ENCODE data around the gene PRKD2.
"Not testable (repeated sequence)": the region's sequence is repeated elsewhere in the genome, so short reads cannot be mapped to it uniquely, and the experiment has no call there.

PRKD2 gene

DNA sequence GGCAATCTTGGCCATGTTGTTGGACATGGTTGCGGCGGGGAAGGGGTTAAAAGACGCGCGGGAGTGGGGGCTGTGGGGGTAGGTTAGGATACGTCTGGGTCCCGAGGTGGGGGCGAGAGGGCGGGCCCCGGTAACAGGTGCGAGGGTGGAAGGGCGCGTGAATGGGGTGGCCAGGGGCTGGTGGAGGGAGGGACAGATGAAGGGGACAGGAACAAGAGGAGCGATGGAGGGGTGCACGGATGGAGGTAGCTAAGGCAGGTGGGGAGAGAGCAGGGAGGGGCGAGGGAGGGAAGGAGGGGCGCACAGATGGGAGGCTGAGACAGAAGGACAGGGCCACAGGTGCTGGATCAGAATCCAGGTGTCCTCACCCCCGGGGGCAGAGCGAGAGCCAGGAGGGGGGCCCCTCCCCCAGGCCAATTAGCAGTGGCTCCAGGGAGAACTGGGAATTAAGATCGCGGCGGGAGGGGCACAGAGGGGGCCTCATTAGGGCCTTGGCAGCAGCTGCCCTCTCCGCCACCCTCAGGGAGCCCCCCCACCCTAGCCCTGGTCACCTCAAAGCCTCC is 82.2 kb downstream of the PRKD2 start:
- Mint-ChIP-seq H3K27ac (no peak overlapping the region), H3K36me3 (ENCODE audit: low read depth) (no peaks in the 10 kb centered on the region), H3K27me3 (ENCODE audit: low read depth) (no peaks in the 10 kb centered on the region), H3K4me3 (peak overlapping the region; percentile 51), H3K4me1 (ENCODE audit: low read depth) (peaks cover 17% of the 10 kb centered on the region), H3K9me3 (no peaks in the 10 kb centered on the region)

DNA sequence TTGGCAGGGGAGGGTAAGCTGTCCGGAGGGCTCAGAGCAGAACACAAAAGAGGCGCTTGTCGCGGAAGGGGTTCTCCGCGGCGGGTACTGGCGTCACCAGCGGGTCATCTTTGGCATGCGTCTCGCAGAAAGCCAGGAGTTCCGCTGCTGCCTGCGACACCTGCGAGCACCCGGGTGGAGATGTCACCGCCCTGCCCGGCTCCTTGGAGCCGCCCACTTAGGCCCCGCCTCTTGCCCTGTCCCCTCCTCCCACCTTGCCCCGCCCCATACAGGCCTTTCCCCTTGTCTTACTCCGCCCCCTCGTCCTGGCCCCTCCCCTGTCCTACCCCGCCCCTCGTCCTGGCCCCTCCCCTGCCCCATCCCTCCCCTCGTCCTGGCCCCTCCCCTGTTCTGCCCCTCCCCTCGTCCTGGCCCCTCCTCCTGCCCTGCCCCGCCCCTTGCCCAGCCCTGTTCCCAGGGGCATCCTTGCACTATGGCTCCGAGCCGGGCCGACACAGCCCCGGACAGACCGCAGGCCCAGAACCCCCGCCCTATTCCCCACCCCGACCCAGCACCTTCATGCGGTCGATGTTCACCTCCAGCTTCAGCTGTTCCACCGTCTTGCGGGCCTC is 82.8 kb downstream of the PRKD2 start:
- H3K4me3 Mint-ChIP-seq, result peak overlapping the region; percentile 82
- H3K36me3 Mint-ChIP-seq (ENCODE audit: low read depth), result no peaks in the 10 kb centered on the region
- peak overlapping the region; percentile 85 for H3K27ac Mint-ChIP-seq
- peaks cover 17% of the 10 kb centered on the region for H3K4me1 Mint-ChIP-seq (ENCODE audit: low read depth)
- no peaks in the 10 kb centered on the region for H3K9me3 Mint-ChIP-seq
- no peaks in the 10 kb centered on the region for H3K27me3 Mint-ChIP-seq (ENCODE audit: low read depth)

DNA sequence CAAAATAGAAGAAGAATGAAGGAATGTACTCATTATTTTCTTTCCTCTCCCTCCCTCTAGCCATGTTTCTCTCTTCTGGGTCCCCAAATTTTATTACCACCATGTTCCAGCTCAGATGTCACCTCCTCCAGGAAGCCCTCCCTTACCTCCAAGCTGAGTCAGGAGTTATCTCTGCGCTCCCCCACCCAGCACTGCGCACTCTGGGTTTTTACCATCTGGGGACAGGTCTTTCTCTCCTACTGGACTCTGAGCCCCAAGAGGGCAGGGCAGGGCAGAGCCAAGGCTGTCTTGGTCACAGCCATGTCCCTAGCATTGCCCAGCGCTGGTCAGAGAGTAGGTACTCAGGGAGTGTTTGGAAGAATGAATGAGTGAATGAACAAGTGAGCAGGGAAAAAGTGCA is 83.8 kb downstream of the PRKD2 start:
- peak overlapping the region; percentile 82 for H3K4me3 Mint-ChIP-seq
- no peaks in the 10 kb centered on the region for H3K27me3 Mint-ChIP-seq (ENCODE audit: low read depth)

DNA sequence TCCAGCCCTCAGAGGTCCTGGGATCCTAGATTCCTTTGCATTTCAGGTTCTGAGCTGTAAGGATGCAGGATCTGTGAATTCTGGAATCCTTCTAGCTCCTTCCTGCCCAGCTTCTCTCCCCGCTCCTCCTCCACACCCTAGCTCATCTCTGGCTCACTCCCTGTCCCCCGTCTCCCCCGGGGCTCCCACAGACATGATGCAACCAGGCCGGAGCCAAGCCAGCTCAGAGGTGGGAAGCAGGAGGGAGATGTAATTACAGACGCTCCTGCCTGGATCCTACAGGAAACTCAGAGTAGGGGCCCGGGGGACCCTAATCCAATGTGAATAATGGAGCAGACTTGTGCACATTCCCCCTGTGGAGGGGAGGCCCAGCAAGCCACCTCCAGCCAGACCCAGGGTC is 85.4 kb downstream of the PRKD2 start:
- Mint-ChIP-seq H3K27me3 (ENCODE audit: low read depth) (no peaks in the 10 kb centered on the region), H3K36me3 (ENCODE audit: low read depth) (no peaks in the 10 kb centered on the region), H3K9me3 (no peaks in the 10 kb centered on the region), H3K4me1 (ENCODE audit: low read depth) (peaks cover 20% of the 10 kb centered on the region), H3K27ac (no peak overlapping the region), H3K4me3 (no peak overlapping the region)

More for the DNA sequence above, 83.8 kb downstream of the PRKD2 start:
- H3K9me3 Mint-ChIP-seq, result no peaks in the 10 kb centered on the region
- no peaks in the 10 kb centered on the region for H3K36me3 Mint-ChIP-seq (ENCODE audit: low read depth)
- peaks cover 20% of the 10 kb centered on the region for H3K4me1 Mint-ChIP-seq (ENCODE audit: low read depth)
- H3K27ac Mint-ChIP-seq, result peak overlapping the region; percentile 85

DNA sequence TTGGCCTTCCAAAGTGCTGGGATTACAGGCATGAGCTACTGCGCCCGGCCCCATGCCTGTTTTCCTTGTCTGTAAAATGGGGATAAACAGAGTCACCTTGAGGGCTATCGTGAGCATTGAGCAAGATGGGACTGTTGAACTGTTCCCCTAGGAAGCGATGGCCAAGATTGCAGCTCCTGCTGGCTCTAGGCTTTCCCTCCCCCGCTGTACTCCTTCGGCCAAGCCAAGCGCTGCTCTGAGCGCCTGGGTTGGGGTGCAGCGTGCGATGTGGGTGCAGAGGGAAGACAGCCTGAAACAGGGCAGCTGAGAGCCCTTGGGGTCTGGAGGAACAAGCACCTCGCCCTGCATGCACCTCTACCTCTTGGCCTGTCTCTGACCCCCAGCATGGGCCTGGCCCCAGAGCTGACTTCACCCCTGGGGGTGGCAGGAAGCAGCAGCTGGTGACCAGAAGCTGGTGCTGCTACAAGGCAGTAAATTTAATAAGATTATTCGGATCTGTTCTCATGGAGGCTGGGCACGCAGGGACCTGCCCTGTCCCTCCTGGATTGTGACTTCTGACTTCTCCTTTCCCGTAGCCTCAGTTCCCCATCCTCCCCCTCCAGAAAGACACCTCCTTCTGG is 86.2 kb downstream of the PRKD2 start:
- Mint-ChIP-seq H3K4me3 (no peak overlapping the region), H3K36me3 (ENCODE audit: low read depth) (no peaks in the 10 kb centered on the region), H3K4me1 (ENCODE audit: low read depth) (peaks cover 20% of the 10 kb centered on the region), H3K9me3 (no peaks in the 10 kb centered on the region), H3K27me3 (ENCODE audit: low read depth) (no peaks in the 10 kb centered on the region), H3K27ac (no peak overlapping the region)

DNA sequence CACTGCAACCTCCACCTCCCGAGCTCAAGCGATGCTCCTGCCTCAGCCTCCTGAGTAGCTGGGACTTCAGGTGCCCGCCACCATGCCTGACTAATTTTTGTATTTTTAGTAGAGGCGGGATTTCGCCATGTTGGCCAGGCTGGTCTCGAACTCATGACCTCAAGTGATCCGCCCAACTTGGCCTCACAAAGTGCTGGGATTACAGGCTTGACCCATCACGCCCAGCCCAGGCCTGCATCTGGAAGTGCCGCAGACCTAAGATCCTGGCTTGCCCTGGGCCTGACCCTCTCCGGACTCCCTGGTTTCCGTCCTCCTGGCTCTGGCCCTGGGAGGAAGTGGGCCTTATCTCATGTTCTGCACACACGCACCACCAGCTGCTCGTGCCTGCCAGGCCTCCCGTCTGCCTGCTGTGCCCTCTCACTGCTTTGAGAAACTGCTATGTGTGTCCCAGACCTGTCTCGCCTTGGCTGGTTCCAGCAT is 87.3 kb downstream of the PRKD2 start:
- H3K36me3 Mint-ChIP-seq (ENCODE audit: low read depth), result peaks cover 3% of the 10 kb centered on the region
- peaks cover 26% of the 10 kb centered on the region for H3K4me1 Mint-ChIP-seq (ENCODE audit: low read depth)
- H3K27me3 Mint-ChIP-seq (ENCODE audit: low read depth), result no peaks in the 10 kb centered on the region
- H3K27ac Mint-ChIP-seq, result no peak overlapping the region
- H3K4me3 Mint-ChIP-seq, result no peak overlapping the region
- no peaks in the 10 kb centered on the region for H3K9me3 Mint-ChIP-seq

DNA sequence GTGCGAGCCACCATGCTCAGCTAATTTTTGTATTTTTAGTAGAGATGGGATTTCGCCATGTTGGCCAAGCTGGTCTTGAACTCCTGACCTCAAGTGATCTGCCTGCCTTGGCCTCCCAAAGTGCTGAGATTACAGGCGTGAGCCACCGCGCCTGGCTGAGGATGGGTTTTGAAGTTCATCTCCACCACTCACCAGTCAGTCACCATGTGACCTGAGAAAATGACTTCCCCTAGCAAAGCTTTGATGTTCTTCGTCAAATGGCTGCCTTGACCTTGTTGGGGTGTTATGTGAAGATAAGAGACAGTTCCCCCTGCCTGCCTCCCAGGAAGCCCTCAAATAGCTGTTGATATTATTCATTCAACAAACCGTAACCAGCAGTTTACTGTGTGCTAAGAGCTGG is 87.9 kb downstream of the PRKD2 start:
- not testable (repeated sequence) for H3K4me3 Mint-ChIP-seq; H3K27ac Mint-ChIP-seq; H3K27me3 Mint-ChIP-seq (ENCODE audit: low read depth); H3K9me3 Mint-ChIP-seq; H3K36me3 Mint-ChIP-seq (ENCODE audit: low read depth)
- H3K4me1 Mint-ChIP-seq (ENCODE audit: low read depth), result peaks cover 27% of the 10 kb centered on the region

DNA sequence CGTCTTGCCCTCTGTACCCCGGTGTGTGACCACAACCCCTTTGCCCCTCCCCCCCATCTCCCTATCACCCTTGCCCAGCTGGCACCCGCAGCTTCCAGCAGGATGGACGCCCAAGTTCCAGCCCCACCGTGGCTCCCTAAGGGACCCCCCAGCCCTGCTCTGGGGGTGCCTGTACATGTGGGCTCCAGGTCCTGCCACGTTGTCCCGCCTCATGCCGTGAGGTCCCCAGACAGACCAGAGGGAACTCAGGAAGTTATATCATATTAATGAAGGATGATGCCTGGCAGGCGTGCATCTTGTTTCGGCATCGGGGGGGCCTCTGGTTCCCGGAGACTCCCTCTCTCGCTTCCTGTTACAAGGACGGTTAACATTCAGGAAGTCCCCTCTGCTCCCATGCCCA is 90.5 kb downstream of the PRKD2 start:
- no peaks in the 10 kb centered on the region for H3K27me3 Mint-ChIP-seq (ENCODE audit: low read depth)
- H3K9me3 Mint-ChIP-seq, result no peaks in the 10 kb centered on the region
- peaks cover 18% of the 10 kb centered on the region for H3K36me3 Mint-ChIP-seq (ENCODE audit: low read depth)
- H3K27ac Mint-ChIP-seq, result peak overlapping the region; percentile 82
- peaks cover 30% of the 10 kb centered on the region for H3K4me1 Mint-ChIP-seq (ENCODE audit: low read depth)
- peak overlapping the region; percentile 51 for H3K4me3 Mint-ChIP-seq

DNA sequence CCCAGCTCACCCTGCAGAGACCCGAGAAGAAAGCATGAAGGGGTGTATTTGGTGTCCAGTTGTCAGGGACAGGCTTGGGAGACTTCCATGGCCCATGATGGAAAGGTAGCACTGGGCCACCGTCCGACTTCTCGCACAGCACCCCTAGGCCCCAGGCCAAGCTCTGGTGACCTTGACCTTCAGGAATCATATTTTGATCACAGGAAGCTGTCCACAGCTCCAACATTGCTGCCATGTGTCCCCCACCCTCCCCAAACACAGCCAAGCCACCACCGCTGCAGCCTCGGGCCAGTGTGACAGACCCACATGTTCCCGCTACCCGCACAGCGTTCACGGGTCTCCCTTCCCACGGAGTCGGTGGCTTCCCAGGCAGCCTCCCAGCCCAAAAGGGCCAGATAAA is 91.2 kb downstream of the PRKD2 start:
- H3K36me3 Mint-ChIP-seq (ENCODE audit: low read depth), result peaks cover 23% of the 10 kb centered on the region
- peaks cover 35% of the 10 kb centered on the region for H3K4me1 Mint-ChIP-seq (ENCODE audit: low read depth)
- no peak overlapping the region for H3K4me3 Mint-ChIP-seq
- no peaks in the 10 kb centered on the region for H3K9me3 Mint-ChIP-seq
- H3K27me3 Mint-ChIP-seq (ENCODE audit: low read depth), result no peaks in the 10 kb centered on the region
- no peak overlapping the region for H3K27ac Mint-ChIP-seq

DNA sequence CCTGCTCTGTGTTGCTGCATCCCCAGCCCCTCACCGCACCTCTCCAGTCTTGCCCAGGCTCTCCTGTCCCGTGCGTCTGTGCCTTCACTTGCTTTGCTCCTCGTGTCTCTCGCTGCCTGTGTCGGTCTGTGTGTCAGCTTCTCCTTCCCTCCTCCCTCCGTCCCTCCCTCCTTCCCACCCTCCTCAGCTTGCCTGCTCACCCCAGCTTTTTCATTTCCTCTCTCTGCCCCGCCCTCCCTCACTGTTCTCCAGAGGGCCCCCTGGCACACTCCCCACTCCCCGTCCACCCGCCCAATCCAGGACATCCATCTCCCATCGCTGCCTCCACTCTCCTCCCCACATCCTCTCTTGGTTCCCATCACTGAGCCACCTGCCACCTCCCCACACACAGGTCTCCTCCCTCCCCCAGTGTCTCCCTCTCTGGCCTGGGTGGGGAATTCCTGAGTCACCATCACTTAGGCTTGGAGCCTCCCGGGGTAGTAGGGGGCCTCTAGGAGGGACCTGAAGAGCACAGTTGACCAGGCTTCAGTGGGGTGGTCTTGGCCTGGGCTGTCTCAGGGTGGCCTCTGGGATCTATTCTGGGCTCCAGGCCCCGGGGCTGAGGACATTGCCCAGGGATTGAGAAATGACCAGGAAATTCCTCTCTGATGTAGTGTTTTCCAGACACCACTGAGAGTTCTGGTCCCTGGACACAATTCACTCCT is 91.8 kb downstream of the PRKD2 start, which contains the start of gene PTGIR:
PTGIR (minus strand) TSS at position 132 of the 704 bp plus-strand sequence. CDS start 864 bp downstream, outside the sequence.
- peaks cover 29% of the 10 kb centered on the region for H3K36me3 Mint-ChIP-seq (ENCODE audit: low read depth)
- no peaks in the 10 kb centered on the region for H3K27me3 Mint-ChIP-seq (ENCODE audit: low read depth)
- H3K4me3 Mint-ChIP-seq, result peak within 1 kb of the TSS; percentile 96
- H3K27ac Mint-ChIP-seq, result peak within 1 kb of the TSS; percentile 92
- H3K9me3 Mint-ChIP-seq, result no peaks in the 10 kb centered on the region
- H3K4me1 Mint-ChIP-seq (ENCODE audit: low read depth), result peaks cover 40% of the 10 kb centered on the region

All from T-helper 1 cell treated with Interleukin-12 subunit alpha and Interleukin-12 subunit beta and Interleukin-4 antibody, amounts not matched to agents 30 μg/mL and 1 μg/mL, for 36 hours (primary cell).